Measurements from ENCODE around the gene S100A13.
A peak's percentile ranks its signal among the peaks of the same experiment; 100 is the strongest.

The S100A13 gene

DNA sequence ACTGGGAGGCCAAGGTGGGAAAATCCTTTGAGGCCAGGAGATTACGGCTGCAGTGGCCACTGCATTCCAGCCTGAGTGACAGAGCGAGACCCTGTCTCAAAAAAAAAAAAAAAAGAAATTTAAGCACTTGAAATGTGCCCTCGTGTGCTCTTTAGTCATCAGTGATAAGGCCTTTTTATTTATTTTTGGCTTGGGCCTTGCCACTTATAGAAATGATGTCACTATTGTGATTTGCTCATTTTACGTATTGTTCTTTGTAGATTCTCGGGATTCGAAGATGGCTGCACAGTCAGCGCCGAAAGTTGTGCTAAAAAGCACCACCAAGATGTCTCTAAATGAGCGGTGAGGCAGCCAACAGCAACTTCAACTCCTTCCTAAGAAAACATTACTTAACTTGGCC is 9.0 kb upstream of the S100A13 start:
- TF ChIP-seq, protein P1, sequence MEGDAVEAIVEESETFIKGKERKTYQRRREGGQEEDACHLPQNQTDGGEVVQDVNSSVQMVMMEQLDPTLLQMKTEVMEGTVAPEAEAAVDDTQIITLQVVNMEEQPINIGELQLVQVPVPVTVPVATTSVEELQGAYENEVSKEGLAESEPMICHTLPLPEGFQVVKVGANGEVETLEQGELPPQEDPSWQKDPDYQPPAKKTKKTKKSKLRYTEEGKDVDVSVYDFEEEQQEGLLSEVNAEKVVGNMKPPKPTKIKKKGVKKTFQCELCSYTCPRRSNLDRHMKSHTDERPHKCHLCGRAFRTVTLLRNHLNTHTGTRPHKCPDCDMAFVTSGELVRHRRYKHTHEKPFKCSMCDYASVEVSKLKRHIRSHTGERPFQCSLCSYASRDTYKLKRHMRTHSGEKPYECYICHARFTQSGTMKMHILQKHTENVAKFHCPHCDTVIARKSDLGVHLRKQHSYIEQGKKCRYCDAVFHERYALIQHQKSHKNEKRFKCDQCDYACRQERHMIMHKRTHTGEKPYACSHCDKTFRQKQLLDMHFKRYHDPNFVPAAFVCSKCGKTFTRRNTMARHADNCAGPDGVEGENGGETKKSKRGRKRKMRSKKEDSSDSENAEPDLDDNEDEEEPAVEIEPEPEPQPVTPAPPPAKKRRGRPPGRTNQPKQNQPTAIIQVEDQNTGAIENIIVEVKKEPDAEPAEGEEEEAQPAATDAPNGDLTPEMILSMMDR (IDR thresholded peaks at IDR 0.05; ENCODE audit: extremely low read depth, missing control alignments), result no peak
- DNase-seq (ENCODE audit: low spot score), result no peak

DNA sequence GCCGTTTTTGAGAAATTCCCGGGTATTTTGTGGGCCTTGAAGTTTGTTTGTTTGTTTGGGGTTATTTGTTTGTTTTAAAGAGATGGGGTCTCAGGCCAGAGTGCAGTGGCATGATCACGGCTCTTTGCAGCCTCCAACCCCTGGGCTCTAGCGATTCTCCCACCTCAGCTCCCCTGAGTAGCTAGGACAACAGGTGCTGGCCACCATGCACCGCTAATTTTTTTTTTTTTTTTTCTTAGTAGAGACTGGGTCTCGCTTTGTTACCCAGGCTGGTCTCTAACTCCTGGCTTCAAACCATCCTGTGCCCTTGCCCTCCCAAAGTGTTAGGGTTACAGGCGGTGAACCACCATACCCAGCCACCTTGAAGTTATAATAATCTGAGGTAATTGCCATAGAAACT is 8.6 kb upstream of the S100A13 start:
- TF ChIP-seq, protein P1 (IDR thresholded peaks at IDR 0.05; ENCODE audit: extremely low read depth, missing control alignments), result no peak
- no peak for DNase-seq (ENCODE audit: low spot score)

DNA sequence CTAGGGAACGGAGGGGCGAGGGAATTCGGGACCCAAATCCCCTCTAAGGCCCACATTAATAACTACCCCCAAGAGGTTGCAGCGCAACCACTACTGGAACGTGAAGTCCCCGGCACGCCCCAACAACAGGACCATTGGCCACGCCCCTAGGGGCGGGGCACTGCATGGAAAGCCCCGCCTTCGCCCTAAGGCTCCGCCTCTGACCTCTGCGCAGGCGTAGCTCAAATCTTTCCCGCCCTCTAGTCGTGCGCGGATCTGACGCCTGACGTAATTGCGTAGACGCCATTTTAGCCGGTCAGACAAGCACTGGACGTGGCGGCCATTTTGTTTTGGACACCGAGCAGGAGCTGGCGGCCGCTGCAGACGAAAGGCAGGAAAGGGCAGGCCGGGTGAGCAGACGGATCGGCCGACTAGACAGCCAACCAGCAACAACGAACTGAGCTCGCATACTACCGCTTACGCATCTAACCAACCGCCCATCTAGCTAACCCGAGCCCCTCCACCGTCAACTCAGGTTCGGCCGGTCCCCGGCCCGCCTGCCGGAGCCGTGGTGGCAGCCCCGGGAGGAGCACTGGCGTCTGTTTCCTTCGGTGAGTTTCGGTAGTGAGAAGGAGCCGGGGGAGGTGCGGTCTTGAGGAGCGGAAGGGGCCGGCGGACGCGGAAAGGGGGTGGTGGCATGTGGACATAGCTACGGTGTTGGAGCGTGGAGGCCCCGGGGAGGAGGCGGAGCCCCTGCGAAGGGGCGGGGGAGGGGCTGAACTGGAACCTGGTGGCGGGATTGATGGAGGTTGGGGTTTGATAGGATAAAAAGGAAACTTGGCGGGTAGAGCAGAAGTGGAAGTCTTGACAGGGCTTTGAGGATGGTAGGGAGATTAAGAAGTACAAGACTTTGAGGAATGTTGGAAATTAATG is 6.7 kb upstream of the S100A13 start, which contains the start of gene CHTOP:
Gene CHTOP (plus strand): TSS at position 313 of the 912 bp plus-strand sequence. CDS start 2,523 bp downstream, outside the sequence.
- TF ChIP-seq, protein P1 (IDR thresholded peaks at IDR 0.05; ENCODE audit: extremely low read depth, missing control alignments), result no peak
- DNase-seq (ENCODE audit: low spot score), result peak; percentile 93

DNA sequence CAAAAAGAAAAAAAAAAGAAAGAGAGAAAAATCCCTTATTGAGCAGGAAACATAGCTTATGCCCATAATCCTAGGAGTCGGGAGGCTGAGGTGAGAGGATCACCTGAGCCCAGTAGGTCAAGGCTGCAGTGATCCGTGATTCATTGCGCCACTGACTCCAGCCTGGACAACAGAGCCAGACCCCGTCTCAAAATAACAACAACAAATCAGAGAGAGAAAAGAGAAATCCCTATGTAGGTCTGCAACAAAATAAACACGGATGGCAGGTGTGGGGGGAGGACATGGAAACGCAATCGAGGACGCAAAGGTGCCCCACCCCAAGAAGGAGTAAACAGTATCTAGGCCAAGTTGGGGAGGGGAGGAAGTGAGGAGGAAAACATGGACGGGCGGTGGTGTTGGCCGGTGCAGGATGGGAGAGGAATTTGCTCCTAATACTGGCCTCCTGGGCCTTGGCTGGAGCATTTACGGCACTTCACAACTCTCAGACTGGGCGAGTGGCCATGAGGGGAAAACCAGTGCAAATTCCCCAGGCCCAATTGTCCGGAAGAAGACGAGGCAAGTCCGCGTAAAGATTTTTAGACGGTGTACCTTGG is 6.0 kb upstream of the S100A13 start:
- TF ChIP-seq, protein P1 (IDR thresholded peaks at IDR 0.05; ENCODE audit: extremely low read depth, missing control alignments), result no peak
- no peak for DNase-seq (ENCODE audit: low spot score)

DNA sequence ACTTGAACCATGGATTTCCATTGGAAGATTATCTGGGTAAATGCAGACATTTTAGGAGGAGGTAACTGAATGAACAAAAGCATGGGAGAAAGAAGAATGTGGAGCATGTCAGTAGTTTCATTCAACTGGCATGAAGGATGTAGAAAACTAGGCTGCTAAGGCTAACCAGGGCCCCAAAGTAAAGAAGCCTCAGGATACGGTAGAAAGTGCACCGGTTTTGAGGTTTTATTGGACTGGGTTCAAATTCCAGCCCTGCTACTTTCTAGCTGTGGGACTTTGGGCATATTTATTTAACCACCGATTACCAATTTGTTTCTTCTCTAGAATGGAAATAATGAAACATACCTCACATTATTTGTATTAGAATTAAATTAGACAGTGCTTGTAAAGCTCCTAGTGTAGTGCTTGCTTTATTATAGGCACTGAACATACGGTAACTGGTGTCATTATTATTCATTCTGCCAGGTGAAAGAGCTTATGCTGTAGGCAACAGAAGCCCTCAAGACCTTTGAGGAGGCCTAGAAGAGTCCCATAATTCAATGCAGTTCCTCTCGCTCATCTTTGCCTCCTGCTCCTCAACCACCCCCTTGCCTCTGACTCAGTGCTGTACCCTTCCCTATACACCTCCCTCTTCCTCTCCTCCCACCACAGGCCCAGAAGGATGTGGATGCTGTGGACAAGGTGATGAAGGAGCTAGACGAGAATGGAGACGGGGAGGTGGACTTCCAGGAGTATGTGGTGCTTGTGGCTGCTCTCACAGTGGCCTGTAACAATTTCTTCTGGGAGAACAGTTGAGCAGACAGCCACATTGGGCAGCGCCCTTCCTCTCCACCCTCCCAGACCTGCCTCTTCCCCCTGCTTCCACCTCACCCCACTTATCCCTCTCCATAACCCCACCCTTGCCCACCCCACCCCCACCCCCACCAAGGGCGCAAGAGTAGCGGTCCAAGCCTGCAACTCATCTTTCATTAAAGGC is 4.0 kb upstream of the S100A13 start:
- no peak for DNase-seq (ENCODE audit: low spot score)
- TF ChIP-seq, protein P1 (IDR thresholded peaks at IDR 0.05; ENCODE audit: extremely low read depth, missing control alignments), result no peak

DNA sequence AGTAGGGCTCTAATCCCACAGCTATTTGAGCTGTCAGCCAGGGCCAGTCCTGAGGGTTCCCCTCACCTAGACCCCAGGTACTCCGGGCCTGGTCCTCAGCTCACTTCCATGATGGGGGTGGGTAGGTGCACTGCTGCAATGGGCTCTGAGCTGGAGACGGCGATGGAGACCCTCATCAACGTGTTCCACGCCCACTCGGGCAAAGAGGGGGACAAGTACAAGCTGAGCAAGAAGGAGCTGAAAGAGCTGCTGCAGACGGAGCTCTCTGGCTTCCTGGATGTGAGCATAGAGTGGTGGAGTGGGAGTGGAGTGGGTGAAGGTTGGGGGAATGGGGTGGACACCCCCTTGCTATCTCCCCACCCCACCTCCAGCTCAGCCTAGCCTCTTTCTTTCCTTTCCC is 3.1 kb upstream of the S100A13 start:
- no peak for DNase-seq (ENCODE audit: low spot score)
- TF ChIP-seq, protein P1 (IDR thresholded peaks at IDR 0.05; ENCODE audit: extremely low read depth, missing control alignments), result no peak
